ENCODE results near the gene KRTAP9-7. TPM values are rescaled to one million over a fixed set of nuclear protein-coding genes. Genes with fewer than 3 reads are reported as not detected.

The KRTAP9-7 gene
- total and polyA plus RNA-seq, 2 donors (not counting 3 experiments of a cell fraction or from before 2014, with no cell fraction given): not detected

DNA sequence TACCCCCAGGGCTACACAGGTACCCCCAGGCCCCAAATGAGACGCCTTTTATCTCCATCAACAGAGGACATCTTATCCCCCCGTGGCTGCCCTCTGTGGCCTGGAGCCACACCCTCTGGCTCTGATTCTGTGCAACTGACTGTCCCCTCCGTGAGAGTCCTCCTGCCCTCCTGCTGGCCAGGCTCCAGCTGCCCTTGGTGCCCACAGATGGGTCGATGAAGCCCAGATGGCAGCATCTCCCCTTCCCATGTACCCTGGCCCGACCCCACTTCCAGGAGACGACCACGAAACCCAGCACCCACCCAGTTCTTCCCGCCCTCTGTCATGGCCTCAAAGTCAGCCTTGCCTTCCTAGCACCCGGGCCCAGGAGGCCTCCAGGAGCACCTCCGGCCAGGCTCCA is 49.6 kb downstream of the KRTAP9-7 start:
- Histone ChIP-seq H3K9ac (replicated peaks; ENCODE audit: extremely low read depth, insufficient read depth, low read length) (no peak overlapping the region), H3K4me3 (replicated peaks in 1 of 3; ENCODE audit: insufficient read depth in 1 of 3, low read depth in 1 of 3, low read length in 3 of 3) (no peak overlapping the region), H3K36me3 (ENCODE audit: control insufficient read depth in 2 of 2, extremely low read depth in 1 of 2, insufficient read depth in 2 of 2, low read length in 2 of 2) (no peaks in the 10 kb centered on the region), H3K4me1 (ENCODE audit: control insufficient read depth, extremely low read depth, insufficient read depth, low read length) (no peaks in the 10 kb centered on the region), H3K27me3 (ENCODE audit: control insufficient read depth in 2 of 2, insufficient read depth in 2 of 2, low read length in 2 of 2) (no peaks in the 10 kb centered on the region), H3K4me2 (ENCODE audit: insufficient read depth, low read length) (no peak overlapping the region), H3K9me1 (replicated peaks; ENCODE audit: control insufficient read depth, extremely low read depth, insufficient read depth, low read length) (no peaks in the 10 kb centered on the region), H3K27ac (ENCODE audit: insufficient read depth, low read depth, low read length) (no peak overlapping the region), H4K20me1 (replicated peaks; ENCODE audit: control insufficient read depth, extremely low read depth, insufficient read depth, low read length) (no peaks in the 10 kb centered on the region), H3K79me2 (ENCODE audit: control insufficient read depth, insufficient read depth, low read length) (no peaks in the 10 kb centered on the region), H3K9me3 (replicated peaks; ENCODE audit: control insufficient read depth, insufficient read depth, low read length) (no peaks in the 10 kb centered on the region), H2AFZ (ENCODE audit: low read depth, low read length) (no peak overlapping the region)
- TF ChIP-seq POLR2AphosphoS5 (IDR thresholded peaks at IDR 0.05; ENCODE audit: insufficient read depth, low read depth, low read length) (no peak), MYC (IDR thresholded peaks at IDR 0.05; ENCODE audit: low read depth, low read length) (no peak), POLR2A (IDR thresholded peaks at IDR 0.05; ENCODE audit: low read depth, low read length) (no peak), GATA2 (IDR thresholded peaks at IDR 0.05; ENCODE audit: insufficient read depth, insufficient read length, low read depth, low read length) (no peak), FOS (IDR thresholded peaks at IDR 0.05; ENCODE audit: borderline replicate concordance, insufficient read depth, low read length) (no peak), EZH2 (IDR thresholded peaks at IDR 0.05; ENCODE audit: borderline replicate concordance, low read depth, low read length, severe bottlenecking) (no peak), JUN (IDR thresholded peaks at IDR 0.05; ENCODE audit: borderline replicate concordance, insufficient read depth, insufficient read length, low read depth) (no peak)
- TF ChIP-seq, protein P1, sequence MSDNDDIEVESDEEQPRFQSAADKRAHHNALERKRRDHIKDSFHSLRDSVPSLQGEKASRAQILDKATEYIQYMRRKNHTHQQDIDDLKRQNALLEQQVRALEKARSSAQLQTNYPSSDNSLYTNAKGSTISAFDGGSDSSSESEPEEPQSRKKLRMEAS (IDR thresholded peaks at IDR 0.05; ENCODE audit: insufficient read depth, insufficient read length): no peak
- TF ChIP-seq, protein P2, sequence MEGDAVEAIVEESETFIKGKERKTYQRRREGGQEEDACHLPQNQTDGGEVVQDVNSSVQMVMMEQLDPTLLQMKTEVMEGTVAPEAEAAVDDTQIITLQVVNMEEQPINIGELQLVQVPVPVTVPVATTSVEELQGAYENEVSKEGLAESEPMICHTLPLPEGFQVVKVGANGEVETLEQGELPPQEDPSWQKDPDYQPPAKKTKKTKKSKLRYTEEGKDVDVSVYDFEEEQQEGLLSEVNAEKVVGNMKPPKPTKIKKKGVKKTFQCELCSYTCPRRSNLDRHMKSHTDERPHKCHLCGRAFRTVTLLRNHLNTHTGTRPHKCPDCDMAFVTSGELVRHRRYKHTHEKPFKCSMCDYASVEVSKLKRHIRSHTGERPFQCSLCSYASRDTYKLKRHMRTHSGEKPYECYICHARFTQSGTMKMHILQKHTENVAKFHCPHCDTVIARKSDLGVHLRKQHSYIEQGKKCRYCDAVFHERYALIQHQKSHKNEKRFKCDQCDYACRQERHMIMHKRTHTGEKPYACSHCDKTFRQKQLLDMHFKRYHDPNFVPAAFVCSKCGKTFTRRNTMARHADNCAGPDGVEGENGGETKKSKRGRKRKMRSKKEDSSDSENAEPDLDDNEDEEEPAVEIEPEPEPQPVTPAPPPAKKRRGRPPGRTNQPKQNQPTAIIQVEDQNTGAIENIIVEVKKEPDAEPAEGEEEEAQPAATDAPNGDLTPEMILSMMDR (IDR thresholded peaks at IDR 0.05; ENCODE audit: extremely low read depth in 1 of 2, insufficient read depth in 1 of 2, low read depth in 1 of 2, low read length in 2 of 2): no peak
- DNase-seq (ENCODE audit: low read depth, low spot score) (no peak), FAIRE-seq (no peak)
- dilution Hi-C loops (cut with MboI; ENCODE audit: extremely low pct_ligation_motif_present, low sequenced_read_pairs): no loop called here
- POLR2A ChIA-PET: no interaction called here
- intact Hi-C loops (cut with micrococcal nuclease): loop anchor here (10.0 kb wide), 1 partner anchor 340 kb away; no protein-coding TSS in a partner anchor
- no TSS peak for BruUV-seq (replicated peaks)
- CTCF ChIA-PET: no interaction called here

All from endothelial cell of umbilical vein (primary cell).